GM21786 (cell line): ENCODE data around the gene ACSL3.
"Not testable (repeated sequence)": the region's sequence is repeated elsewhere in the genome, so short reads cannot be mapped to it uniquely, and the experiment has no call there.

Source experiments
- ATAC-seq: cut with Tn5 transposase; IDR thresholded peaks from one replicate; pipeline ENCODE4 v1.9.1; 2021; ENCODE audit not compliant: unreplicated experiment

Gene ACSL3

GRCh38 chr2:222968550-222969155 lies 107.8 kb downstream of the ACSL3 start:
- no peak for ATAC-seq

GRCh38 chr2:222969491-222969890 lies 108.7 kb downstream of the ACSL3 start:
- ATAC-seq: no peak

GRCh38 chr2:222972420-222972819 lies 111.6 kb downstream of the ACSL3 start:
- no peak for ATAC-seq

GRCh38 chr2:222973237-222973636 lies 112.4 kb downstream of the ACSL3 start:
- ATAC-seq: no peak

- ATAC-seq: no peak
Observed at GRCh38 chr2:222973733-222974132, 112.9 kb downstream of the ACSL3 start.

GRCh38 chr2:222976521-222977061 lies 115.8 kb downstream of the ACSL3 start:
- no peak for ATAC-seq

GRCh38 chr2:222977121-222977520 lies 116.3 kb downstream of the ACSL3 start:
- ATAC-seq: no peak

GRCh38 chr2:222978850-222979249 lies 118.0 kb downstream of the ACSL3 start:
- ATAC-seq: no peak

- ATAC-seq: no peak
Observed at GRCh38 chr2:222979484-222979883, 118.6 kb downstream of the ACSL3 start.

- ATAC-seq: peak; percentile 81
Observed at GRCh38 chr2:222982010-222982908, 121.4 kb downstream of the ACSL3 start.

- no peak for ATAC-seq
Observed at GRCh38 chr2:222982909-222983265, 122.1 kb downstream of the ACSL3 start.

GRCh38 chr2:222984908-222985307 lies 124.1 kb downstream of the ACSL3 start:
- ATAC-seq: no peak

- no peak for ATAC-seq
Observed at GRCh38 chr2:222989431-222989830, 128.6 kb downstream of the ACSL3 start.

- ATAC-seq: not testable (repeated sequence)
Observed at GRCh38 chr2:222990206-222990605, 129.4 kb downstream of the ACSL3 start.

GRCh38 chr2:222992137-222992536 lies 131.3 kb downstream of the ACSL3 start:
- no peak for ATAC-seq
